Glomerular visceral epithelial cell (primary cell): Measurements from ENCODE around the gene ABHD2.
"Not testable (repeated sequence)": the region's sequence is repeated elsewhere in the genome, so short reads cannot be mapped to it uniquely, and the experiment has no call there.

Experiments used
- DNase-seq: peaks from one replicate; pipeline ENCODE4 v3.0.0-alpha.2; 2016; ENCODE audit errors: extremely low spot score

ABHD2 gene

DNA sequence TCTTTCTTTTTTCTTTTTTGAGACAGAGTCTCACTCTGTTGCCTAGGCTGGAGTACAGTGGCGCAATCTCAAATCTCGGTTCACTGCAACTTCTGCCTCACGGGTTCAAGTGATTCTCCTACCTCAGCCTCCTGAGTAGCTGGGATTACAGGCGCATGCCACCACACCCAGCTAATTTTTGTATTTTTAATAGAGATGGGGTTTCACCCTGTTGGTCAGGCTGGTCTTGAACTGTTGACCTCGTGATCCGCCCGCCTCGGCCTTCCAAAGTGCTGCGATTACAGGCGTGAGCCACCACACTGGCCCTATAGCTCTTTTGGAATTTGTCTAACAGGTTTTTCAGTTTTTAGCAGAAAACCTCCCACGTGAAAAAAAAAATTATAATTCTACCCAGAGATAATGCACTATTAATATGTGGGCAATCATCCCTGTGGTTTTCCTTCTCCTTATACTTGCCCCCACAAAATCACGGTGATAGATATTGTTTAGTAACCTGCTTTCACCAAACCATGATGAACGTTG is 32.3 kb downstream of the ABHD2 start:
- not testable (repeated sequence) for DNase-seq

- no peak for DNase-seq
Measured at GRCh38 chr15:89121414-89121813, 33.2 kb downstream of the ABHD2 start.

DNA sequence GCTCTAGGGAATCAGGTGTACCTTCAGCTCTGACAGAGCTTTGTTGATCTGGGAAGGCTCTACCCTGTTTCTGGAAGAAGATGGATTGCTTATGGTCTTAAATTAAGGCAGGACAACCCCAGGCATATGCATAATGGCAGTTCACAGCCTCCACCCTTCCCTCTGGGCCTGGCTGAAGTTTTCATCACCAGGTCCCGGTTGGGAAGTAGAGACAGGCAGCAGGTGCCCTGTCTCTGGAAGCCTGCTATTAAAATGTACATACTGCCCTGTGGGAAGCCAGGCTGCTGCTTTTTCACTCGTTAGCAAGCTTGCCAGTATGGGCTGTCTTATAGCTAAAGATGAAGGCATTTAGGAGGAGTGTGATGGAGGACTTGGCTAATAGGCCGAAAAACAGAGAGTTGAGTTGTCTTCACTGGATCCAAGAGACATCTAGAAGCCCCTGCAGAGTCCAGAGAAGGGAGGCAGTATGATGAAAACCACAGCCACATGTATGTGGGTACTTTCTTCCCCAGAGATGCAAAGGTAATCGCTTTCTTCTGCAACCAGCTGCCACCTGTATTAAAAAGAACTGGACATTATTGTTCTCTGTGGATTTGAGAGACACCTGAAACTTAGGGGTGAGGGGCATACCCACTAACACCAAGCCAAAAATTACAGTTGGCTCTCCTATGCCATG is 34.4 kb downstream of the ABHD2 start:
- DNase-seq, result no peak

DNA sequence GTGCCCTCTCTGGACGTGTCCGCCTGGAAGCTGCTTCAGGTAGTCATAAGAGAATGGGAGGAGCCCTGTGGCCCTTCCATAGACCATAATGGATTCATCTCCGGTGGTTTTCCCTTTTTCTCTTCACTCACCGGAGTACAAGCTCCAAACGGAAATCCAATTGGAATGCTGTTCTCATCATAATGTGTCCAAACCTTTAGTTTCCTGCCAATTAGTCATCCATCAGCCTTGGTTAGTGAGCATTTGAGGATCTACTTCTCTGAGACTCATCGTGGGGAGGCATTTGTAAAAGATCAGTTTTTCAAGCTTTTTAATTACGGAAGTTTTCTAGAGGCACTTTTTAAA is 34.9 kb downstream of the ABHD2 start:
- DNase-seq, result peak; percentile 74

DNA sequence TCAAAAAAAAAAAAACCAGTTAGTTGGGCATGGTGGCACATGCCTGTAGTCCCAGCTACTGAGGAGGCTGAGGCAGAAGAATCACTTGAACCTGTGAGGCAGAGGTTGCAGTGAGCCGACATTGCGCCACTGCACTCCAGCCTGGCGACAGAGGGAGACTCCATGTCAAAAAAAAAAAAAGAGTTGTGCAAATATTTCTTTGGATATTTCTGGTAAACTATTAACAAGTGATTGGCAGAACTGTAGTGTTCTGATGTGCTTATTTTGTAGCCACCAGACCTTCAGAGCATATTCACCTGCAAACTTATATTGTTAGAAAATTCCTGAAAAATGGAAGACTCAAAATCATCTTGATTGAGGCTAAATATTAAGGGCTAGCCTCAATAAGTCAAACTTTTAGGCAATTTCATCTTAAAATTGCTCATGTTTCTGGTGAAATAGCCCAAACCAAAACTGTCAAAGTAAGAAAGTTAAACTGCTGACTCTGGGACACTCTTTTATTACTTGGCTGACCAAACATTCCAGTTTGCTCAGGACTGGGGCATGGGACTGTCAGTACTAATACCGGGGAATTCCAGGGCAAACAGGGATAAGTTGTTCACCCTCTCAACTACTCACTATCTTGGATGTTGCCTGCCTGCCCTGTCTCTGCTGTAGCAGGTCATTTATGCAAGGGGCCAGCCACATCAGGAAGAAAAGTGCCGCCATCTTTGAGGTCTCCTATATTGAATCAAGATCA is 37.0 kb downstream of the ABHD2 start:
- no peak for DNase-seq

DNA sequence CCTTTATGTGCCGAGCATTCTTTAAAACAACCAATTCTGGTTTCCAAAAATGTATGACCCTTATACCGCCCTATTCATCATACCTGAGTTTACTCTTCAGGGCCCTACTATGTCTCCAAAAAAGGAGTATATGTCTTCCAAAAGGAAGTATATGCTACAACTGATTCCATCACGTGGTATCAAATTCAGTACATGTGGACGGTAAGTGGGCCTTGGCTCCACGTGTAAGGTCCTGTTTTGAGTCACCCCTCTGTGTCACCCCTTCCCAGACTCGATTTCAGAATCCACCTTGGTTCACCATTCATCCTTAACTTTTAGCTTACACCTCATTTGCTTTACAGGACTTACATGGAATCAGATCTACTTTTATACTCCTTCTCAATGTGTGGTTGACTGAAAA is 37.8 kb downstream of the ABHD2 start:
- DNase-seq, result no peak

DNA sequence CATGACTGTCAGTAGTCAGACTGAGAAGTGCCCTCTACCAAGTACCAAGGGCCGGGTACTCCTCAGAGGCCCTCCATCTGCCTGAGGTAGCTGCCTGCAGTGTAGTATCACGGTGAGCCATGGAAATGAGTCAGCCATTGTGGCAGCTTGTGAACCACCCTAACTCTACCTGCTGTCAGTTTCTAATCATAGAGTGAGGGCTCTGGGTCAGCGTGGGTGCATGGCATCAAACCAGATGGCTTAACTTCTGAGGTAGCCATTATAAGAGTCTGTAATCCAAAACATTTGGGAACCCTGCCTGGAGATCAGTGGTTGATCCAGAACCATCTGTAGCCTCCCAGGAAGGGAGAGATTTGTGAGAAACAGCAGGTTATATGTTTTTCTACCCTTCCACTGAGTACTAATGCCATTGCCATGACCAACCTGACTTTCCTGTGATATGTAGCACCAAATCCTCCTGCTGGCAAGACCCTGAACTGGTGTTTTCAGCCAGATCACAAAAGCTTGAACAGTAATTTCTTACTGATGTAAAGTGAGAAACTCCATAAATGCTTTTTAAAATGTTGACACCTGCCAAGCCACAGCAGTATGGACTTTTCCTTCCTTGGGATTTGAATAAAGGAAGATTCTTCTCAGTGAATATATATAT is 38.9 kb downstream of the ABHD2 start:
- DNase-seq, result no peak

DNA sequence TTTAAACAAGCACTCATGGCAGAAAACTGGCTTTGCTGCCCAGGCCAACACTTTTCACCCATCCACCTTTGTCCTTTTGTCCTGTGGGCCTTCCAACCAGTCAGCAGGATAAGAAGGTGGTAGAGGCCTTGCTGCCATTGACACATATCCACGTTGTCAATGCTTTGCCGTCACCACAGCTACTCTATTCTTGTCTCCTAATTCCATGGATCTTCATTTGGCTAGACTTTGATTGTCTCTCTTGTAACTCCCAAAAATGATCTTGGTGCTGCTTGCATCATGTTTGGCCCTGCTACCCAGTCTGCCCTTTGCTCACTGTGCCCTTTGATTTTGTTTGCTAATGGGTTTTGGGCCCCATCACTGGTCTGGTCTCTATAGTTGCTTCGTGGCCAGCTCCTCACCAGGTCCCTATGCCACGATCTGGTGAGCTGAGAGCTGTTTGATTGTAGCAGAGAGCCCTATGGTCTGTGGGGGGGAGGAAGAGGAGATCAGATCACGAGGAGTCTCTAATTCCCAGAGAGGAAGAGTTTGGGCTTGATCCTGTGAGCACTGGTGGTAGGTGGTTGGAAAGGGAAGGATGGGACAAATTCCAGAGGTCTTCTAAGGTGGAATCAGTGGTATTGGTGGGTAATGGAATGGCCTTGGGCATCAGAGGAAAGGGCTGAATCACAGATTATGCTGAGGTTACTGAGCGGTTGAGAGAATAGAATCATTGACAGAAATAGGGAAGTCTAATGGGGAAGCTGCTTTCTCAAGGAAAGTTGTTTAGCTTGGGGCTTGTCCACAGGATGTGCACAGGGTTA is 40.3 kb downstream of the ABHD2 start:
- DNase-seq, result peak; percentile 81

DNA sequence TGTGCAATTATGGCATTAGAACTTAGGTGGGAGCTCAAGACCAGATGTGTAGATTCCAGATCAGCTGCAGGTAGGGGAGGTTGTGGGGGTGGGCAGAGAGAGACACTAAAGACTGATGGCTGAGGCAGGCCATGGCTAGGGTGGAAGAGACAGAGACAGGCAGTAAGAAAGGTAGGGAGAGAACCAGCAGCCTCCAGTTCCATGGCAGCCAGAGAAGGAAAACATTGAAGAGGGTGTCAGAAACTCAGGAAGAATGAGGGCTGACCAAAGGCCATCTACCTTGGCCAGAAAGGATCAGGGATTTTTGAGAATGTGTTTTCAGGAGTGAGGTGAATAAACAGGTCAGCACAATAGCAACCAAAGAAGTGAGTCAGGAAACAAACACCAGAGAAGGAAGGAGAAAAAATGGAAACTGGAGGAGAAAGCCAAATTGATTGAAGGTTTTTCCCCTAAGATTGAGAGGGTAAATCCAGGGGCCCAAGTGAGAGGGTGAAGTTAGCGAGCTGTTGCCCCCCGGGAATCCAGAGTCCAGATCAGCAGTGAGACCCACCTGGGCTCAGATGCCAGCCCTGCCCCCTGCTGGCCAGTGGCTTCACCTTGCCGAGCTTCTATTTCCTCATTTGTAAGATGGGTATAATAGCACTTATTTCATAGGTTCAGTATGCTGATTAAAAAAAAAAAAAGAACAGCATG is 41.0 kb downstream of the ABHD2 start:
- no peak for DNase-seq

GRCh38 chr15:89129816-89130134 is 41.5 kb downstream of the ABHD2 start:
- no peak for DNase-seq

- no peak for DNase-seq
Measured at GRCh38 chr15:89130201-89130600, 41.9 kb downstream of the ABHD2 start.

GRCh38 chr15:89131731-89132130 is 43.5 kb downstream of the ABHD2 start:
- DNase-seq, result no peak

DNA sequence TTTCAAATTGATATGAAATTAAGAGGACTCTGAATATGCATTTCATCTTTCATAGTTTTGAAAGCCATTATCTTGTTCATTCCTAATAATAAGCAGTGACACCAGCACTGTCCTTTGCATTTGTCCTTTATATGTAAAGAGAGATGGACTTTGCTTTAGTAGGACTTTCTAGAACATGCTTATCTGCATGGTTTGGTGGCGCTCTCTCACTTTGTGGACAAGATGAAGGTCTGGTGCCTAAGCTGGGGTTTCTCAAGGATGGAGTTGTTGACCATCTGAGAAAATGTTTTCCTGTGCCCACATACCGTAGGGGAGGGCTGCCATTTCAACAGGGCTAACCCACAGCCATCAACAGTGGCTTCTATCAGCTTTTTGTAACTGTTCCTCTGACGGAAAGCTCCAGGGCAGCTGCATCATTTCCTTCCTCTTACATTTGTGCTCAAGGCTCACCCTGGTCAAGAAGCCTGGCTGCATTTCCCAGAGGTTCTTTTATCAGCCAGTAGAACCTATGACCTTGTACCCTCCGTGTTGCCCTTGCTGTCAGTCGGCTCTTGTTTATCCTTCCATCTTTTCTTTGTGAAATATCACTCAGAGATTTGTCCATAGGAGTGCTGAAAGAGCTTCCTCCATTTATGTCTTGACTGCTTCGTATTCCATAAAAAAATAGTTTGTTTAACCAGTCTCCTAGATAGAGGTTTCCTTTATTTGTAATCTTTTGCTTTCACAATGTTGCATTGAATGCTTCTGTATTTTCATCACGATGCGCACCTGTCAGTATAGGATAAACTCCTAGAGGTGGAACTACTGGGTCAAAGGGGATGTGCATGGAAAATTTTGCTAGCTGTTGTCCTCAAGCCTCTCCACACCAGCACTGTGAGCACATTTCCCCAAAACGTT is 44.6 kb downstream of the ABHD2 start:
- DNase-seq, result no peak

- not testable (repeated sequence) for DNase-seq
Measured at GRCh38 chr15:89135387-89136077, 47.3 kb downstream of the ABHD2 start.

GRCh38 chr15:89136078-89136806 is 48.0 kb downstream of the ABHD2 start:
- no peak for DNase-seq

DNA sequence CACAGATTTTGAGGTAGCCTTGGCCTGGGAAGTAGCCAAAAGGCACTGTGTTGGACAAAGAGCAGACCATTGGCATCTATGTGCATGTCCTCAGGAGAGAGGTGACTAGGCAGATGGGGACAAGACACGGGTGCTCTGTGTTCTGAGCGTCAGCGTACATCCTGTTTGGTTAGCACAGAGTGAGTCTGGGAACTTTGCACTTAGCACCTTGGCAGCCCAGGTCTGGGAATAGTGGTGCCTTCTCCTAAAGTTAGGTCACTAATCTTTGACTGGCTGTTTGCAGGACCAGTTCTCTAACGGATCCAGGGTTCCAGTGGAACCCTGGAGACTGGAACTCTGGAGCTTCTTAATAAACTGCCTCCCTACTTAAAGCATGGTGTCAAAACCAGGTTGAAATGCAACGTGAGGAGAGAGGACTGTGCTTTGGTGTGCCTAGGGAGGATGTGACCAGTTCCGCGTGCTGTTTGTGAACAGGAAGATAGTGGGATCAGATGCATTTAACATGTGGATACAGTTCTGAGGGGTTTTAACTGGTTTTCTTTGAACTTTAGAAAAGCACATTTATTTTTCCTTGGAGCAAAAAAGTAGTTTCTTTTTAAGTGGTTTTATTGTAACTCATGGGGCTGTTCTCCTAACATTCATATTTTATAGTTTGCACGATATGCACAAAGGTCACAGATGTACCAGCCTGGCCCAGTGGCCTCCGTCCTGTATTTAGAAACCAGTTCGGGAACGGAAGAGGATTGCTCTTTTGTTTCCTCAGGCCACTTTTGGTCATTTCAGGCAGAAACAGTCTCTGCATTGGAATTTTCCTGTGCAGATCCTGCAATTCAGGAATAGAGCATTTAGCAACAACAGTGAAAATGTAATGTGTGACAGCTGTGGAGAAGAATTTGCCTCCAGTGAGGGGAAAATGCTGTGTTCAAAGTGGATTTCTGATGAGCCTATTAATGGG is 48.8 kb downstream of the ABHD2 start:
- DNase-seq, result no peak

DNA sequence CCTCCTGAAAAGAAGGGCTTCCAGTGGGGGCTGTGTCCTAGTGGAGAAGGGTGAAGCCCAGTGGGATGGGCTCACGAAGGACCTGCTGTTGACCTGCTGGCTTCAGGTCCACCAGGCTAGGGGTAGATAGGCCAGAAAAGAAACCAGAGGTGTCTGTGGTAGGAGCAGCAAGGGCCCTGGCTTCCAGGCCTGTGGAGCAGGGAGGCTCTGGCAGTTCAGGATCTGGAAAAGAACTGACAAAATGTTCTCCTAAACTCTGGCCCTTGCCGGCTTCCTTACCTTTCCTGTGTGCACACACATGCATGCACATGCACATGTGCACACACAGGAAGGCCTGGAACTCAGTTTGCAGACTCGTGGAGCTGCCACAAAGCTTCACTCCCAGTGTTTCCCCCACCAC is 49.7 kb downstream of the ABHD2 start:
- no peak for DNase-seq

- no peak for DNase-seq
Measured at GRCh38 chr15:89138999-89139612, 50.9 kb downstream of the ABHD2 start.
